SK-N-SH (cell line): Measurements from ENCODE around the gene CEP112. TPM values are rescaled to one million over a fixed set of nuclear protein-coding genes. Genes with fewer than 3 reads are reported as not detected.
A peak's percentile ranks its signal among the peaks of the same experiment; 100 is the strongest.

Experiments used
- CTCF ChIA-PET: fragments of 300-600, 350-600 bp; formaldehyde crosslinking; extraction: SDS; loops from one replicate; lab custom pipeline; 2021; lab: Yijun Ruan, JAX
- POLR2A ChIA-PET: fragments of 350-600 bp; sonication (Branson Sonifier 250); formaldehyde crosslinking; extraction: SDS; loops from one replicate; lab custom pipeline; 2020; ENCODE audit warnings: antibody characterized with exemption, inconsistent platforms; lab: Yijun Ruan, JAX
- DNase-seq: peaks from one replicate; pipeline ENCODE4 v3.0.0; 2012
- H2AFZ ChIP-seq: fragments of 200-600 bp; sonication (generic); 2 replicates; pipeline ENCODE4 v1.8.1; 2016; ENCODE audit warnings: antibody characterized with exemption, mild to moderate bottlenecking, low read depth
- H3F3A ChIP-seq: fragments of 200-600 bp; sonication (generic); replicated peaks from 2 replicates; pipeline ENCODE3; 2016; ENCODE audit warnings: antibody characterized with exemption, mild to moderate bottlenecking; ENCODE audit not compliant: insufficient read depth
- H3K27ac ChIP-seq, 2 experiments: fragments of 200-500 bp in 1 of 2; fragments of 200-600 bp in 1 of 2; sonication (Bioruptor generic) in 1 of 2; sonication (generic), shearing (Covaris generic) in 1 of 2; 2 replicates each; pipeline versions ENCODE4 v1.5.1 to v1.6.1; 2014 to 2016; ENCODE audit warnings: low read depth in 2 of 2, inconsistent platforms in 1 of 2, low read length in 1 of 2, mild to moderate bottlenecking in 1 of 2, mixed read lengths in 1 of 2
- H3K27me3 ChIP-seq: fragments of 200-600 bp; sonication (generic), shearing (Covaris generic); 2 replicates; pipeline ENCODE4 v1.6.1; 2016; ENCODE audit warnings: mixed run types; ENCODE audit not compliant: insufficient read depth
- H3K36me3 ChIP-seq, 2 experiments: fragments of 200-500 bp in 1 of 2; fragments of 200-600 bp in 1 of 2; sonication (Bioruptor generic) in 1 of 2; sonication (generic) in 1 of 2; replicated peaks in 1 of 2; 2 replicates each; pipeline versions ENCODE3 to v1.5.1; 2014 to 2016; ENCODE audit warnings: low read length in 1 of 2, mild to moderate bottlenecking in 1 of 2; ENCODE audit not compliant: insufficient read depth in 2 of 2, control insufficient read depth in 1 of 2
- H3K4me1 ChIP-seq, 2 experiments: fragments of 200-500 bp in 1 of 2; fragments of 200-600 bp in 1 of 2; sonication (Bioruptor generic) in 1 of 2; sonication (generic), shearing (Covaris generic) in 1 of 2; 2 replicates each; pipeline versions ENCODE4 v1.5.1 to v1.6.1; 2014 to 2016; ENCODE audit warnings: low read depth in 1 of 2, low read length in 1 of 2, mixed run types in 1 of 2; ENCODE audit not compliant: insufficient read depth in 2 of 2, control insufficient read depth in 1 of 2
- H3K4me2 ChIP-seq: fragments of 200-600 bp; sonication (generic), shearing (Covaris generic); 2 replicates; pipeline ENCODE4 v1.6.1; 2017; ENCODE audit warnings: mixed run types
- H3K4me3 ChIP-seq, 2 experiments: fragments of 200-500 bp in 1 of 2; fragments of 200-600 bp in 1 of 2; sonication (Bioruptor generic) in 1 of 2; sonication (generic), shearing (Covaris generic) in 1 of 2; 2 replicates each; pipeline versions ENCODE4 v1.5.1 to v1.8.1; 2014 to 2016; ENCODE audit warnings: low read depth in 2 of 2, inconsistent platforms in 1 of 2, low read length in 1 of 2, mild to moderate bottlenecking in 1 of 2, mixed read lengths in 1 of 2, moderate library complexity in 1 of 2
- H3K79me2 ChIP-seq: fragments of 200-600 bp; sonication (generic); 2 replicates; pipeline ENCODE4 v1.8.1; 2017; ENCODE audit warnings: mild to moderate bottlenecking; ENCODE audit not compliant: insufficient read depth
- H3K9ac ChIP-seq: fragments of 200-600 bp; sonication (generic); 2 replicates; pipeline ENCODE4 v1.6.1; 2017; ENCODE audit warnings: mixed run types
- H3K9me2 ChIP-seq: fragments of 200-600 bp; sonication (generic); 2 replicates; pipeline ENCODE4 v1.6.1; 2017; ENCODE audit warnings: mixed run types
- H3K9me3 ChIP-seq: fragments of 200-600 bp; sonication (generic); 2 replicates; pipeline ENCODE4 v1.6.1; 2017; ENCODE audit warnings: mixed run types, mild to moderate bottlenecking, moderate library complexity
- H4K20me1 ChIP-seq: fragments of 200-600 bp; sonication (generic); 2 replicates; pipeline ENCODE4 v1.6.1; 2017; ENCODE audit warnings: mild to moderate bottlenecking, mixed run types; ENCODE audit not compliant: insufficient read depth
- GATA2 ChIP-seq: sonication (generic); formaldehyde crosslinking; IDR thresholded peaks from 2 replicates; pipeline ENCODE4 v1.5.0; 2020; ENCODE audit warnings: mild to moderate bottlenecking, missing genetic modification reagents
- JUND ChIP-seq: IDR thresholded peaks from 2 replicates; pipeline ENCODE4 v1.4.0; 2012
- PBX3 ChIP-seq: IDR thresholded peaks from 2 replicates; pipeline ENCODE4; 2012
- RAD21 ChIP-seq: IDR thresholded peaks from 2 replicates; pipeline ENCODE4 v1.6.1; 2012; ENCODE audit warnings: mild to moderate bottlenecking, low read length
- RFX5 ChIP-seq: IDR thresholded peaks from 2 replicates; pipeline ENCODE4 v1.6.1; 2012; ENCODE audit warnings: mild to moderate bottlenecking, improper control_type of control experiment, low read length
- RXRA ChIP-seq: IDR thresholded peaks from 2 replicates; pipeline ENCODE4 v1.4.0; 2012; ENCODE audit warnings: low read depth, mild to moderate bottlenecking, borderline replicate concordance
- SIN3A ChIP-seq: IDR thresholded peaks from 2 replicates; pipeline ENCODE4 v1.6.1; 2012; ENCODE audit warnings: low read depth, mild to moderate bottlenecking, low read length, moderate library complexity, borderline replicate concordance
- WGBS: methylation state at CpG from one replicate; pipeline ENCODE4 v1.1.6; 2017; ENCODE audit warnings: low lambda C conversion rate; 5-methylcytosine and 5-hydroxymethylcytosine counted together
- polyA plus RNA-seq, 3 experiments: library from polyadenylated mRNA; depleted of rRNA; stranded (reverse); fragments of >200 nt; gene quantifications; 2 replicates each; pipeline ENCODE4 v1.2.3, GENCODE V29; 2012
- TF ChIP-seq, protein P1 (sequence below): fragments of 200-600 bp; sonication (generic); IDR thresholded peaks from 2 replicates; pipeline ENCODE4 v1.6.1; 2017; ENCODE audit warnings: antibody characterized with exemption, mild to moderate bottlenecking, moderate library complexity
- TF ChIP-seq, protein P2 (sequence below): fragments of 150-350 bp; IDR thresholded peaks from 2 replicates; pipeline ENCODE4 v1.6.1; 2017; ENCODE audit warnings: antibody characterized with exemption, low read length, low read depth, borderline replicate concordance
- TF ChIP-seq, protein P3 (sequence below): IDR thresholded peaks from 2 replicates; pipeline ENCODE4 v1.4.0; 2012; ENCODE audit warnings: low read depth, borderline replicate concordance
- TF ChIP-seq, protein P4 (sequence below): IDR thresholded peaks from 2 replicates; pipeline ENCODE4 v1.6.1; 2012; ENCODE audit warnings: mild to moderate bottlenecking, low read depth, low read length, moderate library complexity

Gene CEP112
- polyA plus RNA-seq, 1 of the 3 experiments (the other 2 are of a cell fraction) = 7.9 TPM

DNA sequence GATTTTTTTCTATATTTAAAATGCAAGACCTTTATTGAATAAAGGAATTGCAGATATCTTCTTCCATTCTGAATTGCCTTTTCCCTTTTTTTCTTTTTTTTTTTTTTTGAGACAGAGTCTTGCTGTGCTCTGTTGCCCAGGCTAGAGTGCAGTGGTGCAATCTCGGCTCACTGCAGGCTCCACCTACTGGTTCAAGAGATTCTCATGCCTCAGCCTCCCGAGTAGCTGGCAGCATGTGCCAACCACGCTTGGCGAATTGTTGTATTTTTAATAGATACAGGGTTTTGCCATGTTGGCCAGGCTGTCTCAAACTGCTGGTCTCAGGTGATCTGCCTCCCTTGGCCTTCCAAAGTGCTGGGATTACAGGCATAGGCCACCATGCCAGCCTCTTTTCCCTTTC, 151.5 kb downstream of the CEP112 start:
- Histone ChIP-seq H3K36me3 (no peaks in the 10 kb centered on the region), H3K27ac (no peak overlapping the region), H4K20me1 (no peaks in the 10 kb centered on the region), H2AFZ (no peak overlapping the region), H3K9me3 (no peaks in the 10 kb centered on the region), H3K9ac (no peak overlapping the region), H3K9me2 (0 out of 2 replicates have a peak, but pooled peaks cover 4% of the 10 kb centered on the region), H3F3A (no peaks in the 10 kb centered on the region), H3K4me3 (no peak overlapping the region), H3K4me1 (no peaks in the 10 kb centered on the region), H3K27me3 (no peaks in the 10 kb centered on the region), H3K4me2 (no peak overlapping the region), H3K79me2 (no peaks in the 10 kb centered on the region)
- no peak for TF ChIP-seq GATA2 (CRISPR knock-in tag)
- TF ChIP-seq, protein P1, sequence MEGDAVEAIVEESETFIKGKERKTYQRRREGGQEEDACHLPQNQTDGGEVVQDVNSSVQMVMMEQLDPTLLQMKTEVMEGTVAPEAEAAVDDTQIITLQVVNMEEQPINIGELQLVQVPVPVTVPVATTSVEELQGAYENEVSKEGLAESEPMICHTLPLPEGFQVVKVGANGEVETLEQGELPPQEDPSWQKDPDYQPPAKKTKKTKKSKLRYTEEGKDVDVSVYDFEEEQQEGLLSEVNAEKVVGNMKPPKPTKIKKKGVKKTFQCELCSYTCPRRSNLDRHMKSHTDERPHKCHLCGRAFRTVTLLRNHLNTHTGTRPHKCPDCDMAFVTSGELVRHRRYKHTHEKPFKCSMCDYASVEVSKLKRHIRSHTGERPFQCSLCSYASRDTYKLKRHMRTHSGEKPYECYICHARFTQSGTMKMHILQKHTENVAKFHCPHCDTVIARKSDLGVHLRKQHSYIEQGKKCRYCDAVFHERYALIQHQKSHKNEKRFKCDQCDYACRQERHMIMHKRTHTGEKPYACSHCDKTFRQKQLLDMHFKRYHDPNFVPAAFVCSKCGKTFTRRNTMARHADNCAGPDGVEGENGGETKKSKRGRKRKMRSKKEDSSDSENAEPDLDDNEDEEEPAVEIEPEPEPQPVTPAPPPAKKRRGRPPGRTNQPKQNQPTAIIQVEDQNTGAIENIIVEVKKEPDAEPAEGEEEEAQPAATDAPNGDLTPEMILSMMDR = peak; percentile 26; the same call in 1 of the 2 replicates
- CTCF ChIA-PET = interaction anchor here (0.6 kb wide), 1 partner anchor 746 kb away, joined by 3 read pairs; no protein-coding TSS in a partner anchor
- 76% methylated on average over 4 of the region's 4 CpGs for WGBS
- DNase-seq = no peak
- POLR2A ChIA-PET = no interaction called here

DNA sequence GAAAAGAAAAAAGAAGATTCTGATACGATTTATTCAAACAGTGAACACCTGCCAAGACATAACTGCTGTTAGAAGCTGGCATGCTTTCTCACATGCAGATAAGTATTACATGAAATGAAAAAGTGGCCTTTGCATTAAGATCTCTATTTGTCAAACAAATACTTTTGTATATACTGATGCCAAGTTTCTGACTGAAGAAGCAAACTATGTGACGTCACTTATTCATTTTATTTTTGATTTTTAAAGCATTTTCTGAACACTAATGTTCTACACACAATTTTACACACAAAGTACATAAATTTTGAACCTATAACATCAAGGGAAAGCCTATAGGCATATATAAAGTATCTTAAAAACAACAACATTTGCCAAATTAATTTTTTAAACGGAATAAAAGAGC, 153.8 kb downstream of the CEP112 start:
- 52% methylated on average over 3 of the region's 3 CpGs for WGBS
- CTCF ChIA-PET = no interaction called here
- TF ChIP-seq, protein P2, sequence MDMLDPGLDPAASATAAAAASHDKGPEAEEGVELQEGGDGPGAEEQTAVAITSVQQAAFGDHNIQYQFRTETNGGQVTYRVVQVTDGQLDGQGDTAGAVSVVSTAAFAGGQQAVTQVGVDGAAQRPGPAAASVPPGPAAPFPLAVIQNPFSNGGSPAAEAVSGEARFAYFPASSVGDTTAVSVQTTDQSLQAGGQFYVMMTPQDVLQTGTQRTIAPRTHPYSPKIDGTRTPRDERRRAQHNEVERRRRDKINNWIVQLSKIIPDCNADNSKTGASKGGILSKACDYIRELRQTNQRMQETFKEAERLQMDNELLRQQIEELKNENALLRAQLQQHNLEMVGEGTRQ = no peak
- TF ChIP-seq SIN3A = no peak
- TF ChIP-seq RXRA = no peak
- no peak for TF ChIP-seq JUND
- TF ChIP-seq, protein P3, sequence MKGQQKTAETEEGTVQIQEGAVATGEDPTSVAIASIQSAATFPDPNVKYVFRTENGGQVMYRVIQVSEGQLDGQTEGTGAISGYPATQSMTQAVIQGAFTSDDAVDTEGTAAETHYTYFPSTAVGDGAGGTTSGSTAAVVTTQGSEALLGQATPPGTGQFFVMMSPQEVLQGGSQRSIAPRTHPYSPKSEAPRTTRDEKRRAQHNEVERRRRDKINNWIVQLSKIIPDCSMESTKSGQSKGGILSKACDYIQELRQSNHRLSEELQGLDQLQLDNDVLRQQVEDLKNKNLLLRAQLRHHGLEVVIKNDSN = no peak
- no peak for TF ChIP-seq PBX3
- no peak for TF ChIP-seq RAD21
- TF ChIP-seq RFX5 = no peak
- TF ChIP-seq, protein P4, sequence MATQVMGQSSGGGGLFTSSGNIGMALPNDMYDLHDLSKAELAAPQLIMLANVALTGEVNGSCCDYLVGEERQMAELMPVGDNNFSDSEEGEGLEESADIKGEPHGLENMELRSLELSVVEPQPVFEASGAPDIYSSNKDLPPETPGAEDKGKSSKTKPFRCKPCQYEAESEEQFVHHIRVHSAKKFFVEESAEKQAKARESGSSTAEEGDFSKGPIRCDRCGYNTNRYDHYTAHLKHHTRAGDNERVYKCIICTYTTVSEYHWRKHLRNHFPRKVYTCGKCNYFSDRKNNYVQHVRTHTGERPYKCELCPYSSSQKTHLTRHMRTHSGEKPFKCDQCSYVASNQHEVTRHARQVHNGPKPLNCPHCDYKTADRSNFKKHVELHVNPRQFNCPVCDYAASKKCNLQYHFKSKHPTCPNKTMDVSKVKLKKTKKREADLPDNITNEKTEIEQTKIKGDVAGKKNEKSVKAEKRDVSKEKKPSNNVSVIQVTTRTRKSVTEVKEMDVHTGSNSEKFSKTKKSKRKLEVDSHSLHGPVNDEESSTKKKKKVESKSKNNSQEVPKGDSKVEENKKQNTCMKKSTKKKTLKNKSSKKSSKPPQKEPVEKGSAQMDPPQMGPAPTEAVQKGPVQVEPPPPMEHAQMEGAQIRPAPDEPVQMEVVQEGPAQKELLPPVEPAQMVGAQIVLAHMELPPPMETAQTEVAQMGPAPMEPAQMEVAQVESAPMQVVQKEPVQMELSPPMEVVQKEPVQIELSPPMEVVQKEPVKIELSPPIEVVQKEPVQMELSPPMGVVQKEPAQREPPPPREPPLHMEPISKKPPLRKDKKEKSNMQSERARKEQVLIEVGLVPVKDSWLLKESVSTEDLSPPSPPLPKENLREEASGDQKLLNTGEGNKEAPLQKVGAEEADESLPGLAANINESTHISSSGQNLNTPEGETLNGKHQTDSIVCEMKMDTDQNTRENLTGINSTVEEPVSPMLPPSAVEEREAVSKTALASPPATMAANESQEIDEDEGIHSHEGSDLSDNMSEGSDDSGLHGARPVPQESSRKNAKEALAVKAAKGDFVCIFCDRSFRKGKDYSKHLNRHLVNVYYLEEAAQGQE = no peak
- TF ChIP-seq, all 33 proteins: peak for 0
- no peak for DNase-seq
- H3K4me1 ChIP-seq = no peaks in the 10 kb centered on the region
- H3K4me3 ChIP-seq = no peak overlapping the region
- no peaks in the 10 kb centered on the region for H3K27me3 ChIP-seq
- 0 out of 2 replicates have a peak, but pooled peaks cover 4% of the 10 kb centered on the region for H3K9me2 ChIP-seq
- no peaks in the 10 kb centered on the region for H3K9me3 ChIP-seq
- no peak overlapping the region for H3K4me2 ChIP-seq
- POLR2A ChIA-PET = no interaction called here
- H4K20me1 ChIP-seq = no peaks in the 10 kb centered on the region
- no peak overlapping the region for H2AFZ ChIP-seq
- H3K79me2 ChIP-seq = no peaks in the 10 kb centered on the region
- H3F3A ChIP-seq = no peaks in the 10 kb centered on the region
- no peak overlapping the region for H3K9ac ChIP-seq
- no peak overlapping the region for H3K27ac ChIP-seq
- H3K36me3 ChIP-seq = no peaks in the 10 kb centered on the region
